Head of caudate nucleus (tissue), 42 donors: ENCODE results near the gene SLC5A9.

Source experiments
- DNase-seq, 42 donors: peaks; one replicate each; pipeline versions ENCODE4 v3.0.0 to v3.0.0-alpha.2; 2020 to 2021; ENCODE audit warnings: mixed read lengths in 7 of 42
- intact Hi-C: fragments of 100-400 bp; cut with DNase I; formaldehyde crosslinking; loops from one replicate; pipeline ENCODE4 v1.15.0; 2022

Gene SLC5A9

GRCh38 chr1:48222501-48223242 lies at the start of gene SLC5A9:
TSS of gene SLC5A9 (plus strand) at chr1:48222716. CDS start at chr1:48222737, 21 bp downstream.
- intact Hi-C loops, result no loop called here
- DNase-seq, result no peak

- intact Hi-C loops, result no loop called here
Observed at GRCh38 chr1:48175116-48175515, 47.4 kb upstream of the SLC5A9 start.

GRCh38 chr1:48177257-48177656 lies 45.3 kb upstream of the SLC5A9 start:
- intact Hi-C loops, result no loop called here
- DNase-seq, result no peak

More at GRCh38 chr1:48175116-48175515, 47.4 kb upstream of the SLC5A9 start:
- no peak for DNase-seq

- peak in 2 of 42 donors; percentile 10 to 38 for DNase-seq
- intact Hi-C loops, result no loop called here
Observed at GRCh38 chr1:48181669-48182367, 40.7 kb upstream of the SLC5A9 start.

- intact Hi-C loops, result no loop called here
- DNase-seq, result no peak
Observed at GRCh38 chr1:48182439-48182838, 40.1 kb upstream of the SLC5A9 start.

GRCh38 chr1:48186306-48186839 lies 36.1 kb upstream of the SLC5A9 start:
- no peak for DNase-seq
- intact Hi-C loops, result no loop called here

GRCh38 chr1:48187969-48188563 lies 34.5 kb upstream of the SLC5A9 start:
- no peak for DNase-seq
- intact Hi-C loops, result no loop called here

GRCh38 chr1:48190881-48191280 lies 31.6 kb upstream of the SLC5A9 start:
- DNase-seq, result no peak
- intact Hi-C loops, result no loop called here

GRCh38 chr1:48194801-48195200 lies 27.7 kb upstream of the SLC5A9 start:
- no peak for DNase-seq
- intact Hi-C loops, result no loop called here

GRCh38 chr1:48196237-48196636 lies 26.3 kb upstream of the SLC5A9 start:
- intact Hi-C loops, result no loop called here
- no peak for DNase-seq

- intact Hi-C loops, result no loop called here
- DNase-seq, result no peak
Observed at GRCh38 chr1:48198970-48199369, 23.5 kb upstream of the SLC5A9 start.

GRCh38 chr1:48200166-48200900 lies 22.2 kb upstream of the SLC5A9 start:
- no peak for DNase-seq
- intact Hi-C loops, result loop anchor here (5.0 kb wide), 1 partner anchor 88 kb away; no protein-coding TSS in a partner anchor

- DNase-seq, result peak; percentile 51 to 92 (median 80)
Observed at GRCh38 chr1:48202030-48202752, 20.3 kb upstream of the SLC5A9 start.

GRCh38 chr1:48203287-48203900 lies 19.1 kb upstream of the SLC5A9 start:
- intact Hi-C loops, result loop anchor here (5.0 kb wide), 1 partner anchor 91 kb away; no protein-coding TSS in a partner anchor
- DNase-seq, result peak in 4 of 42 donors; percentile 21 to 49 (median 24)

More at GRCh38 chr1:48202030-48202752, 20.3 kb upstream of the SLC5A9 start:
- intact Hi-C loops, result loop anchor here (5.0 kb wide), 1 partner anchor 90 kb away; no protein-coding TSS in a partner anchor

- DNase-seq, result no peak
- intact Hi-C loops, result no loop called here
Observed at GRCh38 chr1:48205522-48205921, 17.0 kb upstream of the SLC5A9 start.

GRCh38 chr1:48206371-48206770 lies 16.1 kb upstream of the SLC5A9 start:
- intact Hi-C loops, result no loop called here
- DNase-seq, result no peak

- no peak for DNase-seq
- intact Hi-C loops, result no loop called here
Observed at GRCh38 chr1:48207131-48207530, 15.4 kb upstream of the SLC5A9 start.

GRCh38 chr1:48207536-48208075 lies 14.9 kb upstream of the SLC5A9 start:
- no peak for DNase-seq
- intact Hi-C loops, result no loop called here
